Measurements from ENCODE around the gene MUC16. TPM values are rescaled to one million over a fixed set of nuclear protein-coding genes. Genes with fewer than 3 reads are reported as not detected.

The MUC16 gene
- total RNA-seq, 4 donors from 2014 or later: not detected

GRCh38 chr19:9039728-9040127, 29.5 kb upstream of the MUC16 start:
- Histone ChIP-seq H3K4me1 (no peaks in the 10 kb centered on the region), H3K27me3 (no peaks in the 10 kb centered on the region), H3K27ac (no peak overlapping the region), H3K4me3 (no peak overlapping the region), H3K36me3 (no peaks in the 10 kb centered on the region), H3K9me3 (no peaks in the 10 kb centered on the region)
- TF ChIP-seq CTCF (IDR thresholded peaks at IDR 0.05) (no peak), POLR2A (IDR thresholded peaks at IDR 0.05) (no peak)
- no peak for DNase-seq

- Histone ChIP-seq H3K9me3 (no peaks in the 10 kb centered on the region), H3K27ac (no peak overlapping the region), H3K36me3 (no peaks in the 10 kb centered on the region), H3K4me3 (no peak overlapping the region), H3K27me3 (no peaks in the 10 kb centered on the region), H3K4me1 (no peaks in the 10 kb centered on the region)
- DNase-seq: no peak
- TF ChIP-seq CTCF (IDR thresholded peaks at IDR 0.05) (no peak), POLR2A (IDR thresholded peaks at IDR 0.05) (no peak)
Measured at GRCh38 chr19:9037400-9038062, 27.3 kb upstream of the MUC16 start.

- Histone ChIP-seq H3K36me3 (no peaks in the 10 kb centered on the region), H3K27ac (no peak overlapping the region), H3K4me3 (no peak overlapping the region), H3K4me1 (no peaks in the 10 kb centered on the region), H3K27me3 (no peaks in the 10 kb centered on the region), H3K9me3 (no peaks in the 10 kb centered on the region)
- no peak for DNase-seq
- TF ChIP-seq POLR2A (IDR thresholded peaks at IDR 0.05): no peak
- TF ChIP-seq CTCF (IDR thresholded peaks at IDR 0.05): no peak
Measured at GRCh38 chr19:9032136-9032631, 22.0 kb upstream of the MUC16 start.

- Histone ChIP-seq H3K27ac (no peak overlapping the region), H3K9me3 (no peaks in the 10 kb centered on the region), H3K36me3 (no peaks in the 10 kb centered on the region), H3K4me3 (no peak overlapping the region), H3K27me3 (no peaks in the 10 kb centered on the region), H3K4me1 (no peaks in the 10 kb centered on the region)
- no peak for DNase-seq
- TF ChIP-seq CTCF (IDR thresholded peaks at IDR 0.05) (no peak), POLR2A (IDR thresholded peaks at IDR 0.05) (no peak)
Measured at GRCh38 chr19:9018163-9018875, 8.1 kb upstream of the MUC16 start.

- no peaks in the 10 kb centered on the region for H3K9me3 ChIP-seq
- TF ChIP-seq POLR2A (IDR thresholded peaks at IDR 0.05) (no peak), CTCF (IDR thresholded peaks at IDR 0.05) (no peak)
Measured at GRCh38 chr19:9014803-9015202, 4.6 kb upstream of the MUC16 start.

More at GRCh38 chr19:9014803-9015202, 4.6 kb upstream of the MUC16 start:
- Histone ChIP-seq H3K4me1 (no peaks in the 10 kb centered on the region), H3K4me3 (no peak overlapping the region), H3K27me3 (no peaks in the 10 kb centered on the region), H3K27ac (no peak overlapping the region), H3K36me3 (no peaks in the 10 kb centered on the region)
- DNase-seq: no peak
